Calu3 (cell line): ENCODE data around the gene PPP2R1B. TPM values are rescaled to one million over a fixed set of nuclear protein-coding genes. Genes with fewer than 3 reads are reported as not detected.

ENCODE experiments used
- BruUV-seq: library from RNA; stranded (reverse); fragments of 400-500 nt; replicated peaks from 2 replicates; lab custom pipeline; 2021; lab: Mats Ljungman, UMichigan
- CTCF ChIA-PET: fragments of 300-600 bp; sonication (Branson Sonifier 250); formaldehyde crosslinking; loops from one replicate; lab custom pipeline; 2022; ENCODE audit warnings: antibody characterized with exemption; lab: Charles Lee
- DNase-seq: peaks from one replicate; pipeline ENCODE4 v3.0.0; 2022
- H3K27ac Mint-ChIP-seq: one replicate; pipeline ENCODE4 v1.8.0; 2022; ENCODE audit warnings: mixed read lengths; ENCODE audit not compliant: unreplicated experiment
- H3K27me3 Mint-ChIP-seq: one replicate; pipeline ENCODE4 v1.8.0; 2022; ENCODE audit warnings: mixed read lengths; ENCODE audit not compliant: unreplicated experiment
- H3K36me3 Mint-ChIP-seq: one replicate; pipeline ENCODE4 v1.8.0; 2022; ENCODE audit warnings: mild to moderate bottlenecking, moderate library complexity, mixed read lengths; ENCODE audit not compliant: insufficient read depth, unreplicated experiment
- H3K4me1 Mint-ChIP-seq: one replicate; pipeline ENCODE4 v1.8.0; 2022; ENCODE audit warnings: mild to moderate bottlenecking, low read depth, mixed read lengths; ENCODE audit not compliant: unreplicated experiment
- H3K4me3 Mint-ChIP-seq: one replicate; pipeline ENCODE4 v1.8.0; 2022; ENCODE audit warnings: mild to moderate bottlenecking, low read depth, moderate library complexity, mixed read lengths; ENCODE audit not compliant: unreplicated experiment
- H3K9me3 Mint-ChIP-seq: one replicate; pipeline ENCODE4 v1.8.0; 2022; ENCODE audit warnings: low read depth, mixed read lengths; ENCODE audit not compliant: unreplicated experiment
- intact Hi-C: fragments of 100-400 bp; cut with micrococcal nuclease; formaldehyde crosslinking; loops from one replicate; pipeline ENCODE4 v1.10.0; 2022; ENCODE audit not compliant: unreplicated experiment
- total RNA-seq: library from RNA; stranded (reverse); gene quantifications from 2 replicates; pipeline ENCODE4 v1.2.3, GENCODE V29; 2022
- TF ChIP-seq, protein P1 (sequence below): fragments of 200-600 bp; IDR thresholded peaks from one replicate; pipeline ENCODE4 v1.8.0; 2022; ENCODE audit warnings: antibody characterized with exemption; ENCODE audit not compliant: unreplicated experiment

PPP2R1B gene
- total RNA-seq, 1 experiment from 2014 or later, result 24.0 TPM

DNA sequence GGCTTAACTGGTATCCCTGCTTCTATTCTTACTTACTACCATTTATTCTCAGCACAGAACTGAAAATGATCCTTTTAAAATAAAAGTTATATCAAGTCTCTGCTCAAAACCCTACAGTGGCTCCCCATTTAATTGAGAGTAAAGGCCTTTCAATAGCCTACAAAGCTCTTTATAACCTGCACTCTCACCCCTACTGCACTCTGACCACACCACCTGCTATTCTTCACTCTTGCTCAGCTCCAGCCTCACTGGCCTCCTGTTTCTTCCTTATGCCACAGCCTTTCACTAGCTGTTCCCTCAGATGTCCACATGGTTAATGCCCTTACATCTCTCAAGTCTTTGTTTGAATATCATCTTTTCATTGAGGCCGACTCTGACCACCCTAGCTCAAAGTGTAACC, 40.9 kb upstream of the PPP2R1B start:
- Mint-ChIP-seq H3K4me3 (no peak overlapping the region), H3K36me3 (no peaks in the 10 kb centered on the region), H3K27me3 (no peaks in the 10 kb centered on the region), H3K4me1 (peaks cover 14% of the 10 kb centered on the region), H3K9me3 (no peaks in the 10 kb centered on the region), H3K27ac (no peak overlapping the region)
- no peak for DNase-seq
- BruUV-seq, result no TSS peak
- TF ChIP-seq, protein P1, sequence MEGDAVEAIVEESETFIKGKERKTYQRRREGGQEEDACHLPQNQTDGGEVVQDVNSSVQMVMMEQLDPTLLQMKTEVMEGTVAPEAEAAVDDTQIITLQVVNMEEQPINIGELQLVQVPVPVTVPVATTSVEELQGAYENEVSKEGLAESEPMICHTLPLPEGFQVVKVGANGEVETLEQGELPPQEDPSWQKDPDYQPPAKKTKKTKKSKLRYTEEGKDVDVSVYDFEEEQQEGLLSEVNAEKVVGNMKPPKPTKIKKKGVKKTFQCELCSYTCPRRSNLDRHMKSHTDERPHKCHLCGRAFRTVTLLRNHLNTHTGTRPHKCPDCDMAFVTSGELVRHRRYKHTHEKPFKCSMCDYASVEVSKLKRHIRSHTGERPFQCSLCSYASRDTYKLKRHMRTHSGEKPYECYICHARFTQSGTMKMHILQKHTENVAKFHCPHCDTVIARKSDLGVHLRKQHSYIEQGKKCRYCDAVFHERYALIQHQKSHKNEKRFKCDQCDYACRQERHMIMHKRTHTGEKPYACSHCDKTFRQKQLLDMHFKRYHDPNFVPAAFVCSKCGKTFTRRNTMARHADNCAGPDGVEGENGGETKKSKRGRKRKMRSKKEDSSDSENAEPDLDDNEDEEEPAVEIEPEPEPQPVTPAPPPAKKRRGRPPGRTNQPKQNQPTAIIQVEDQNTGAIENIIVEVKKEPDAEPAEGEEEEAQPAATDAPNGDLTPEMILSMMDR, result no peak
- CTCF ChIA-PET, result no interaction called here
- intact Hi-C loops, result no loop called here

DNA sequence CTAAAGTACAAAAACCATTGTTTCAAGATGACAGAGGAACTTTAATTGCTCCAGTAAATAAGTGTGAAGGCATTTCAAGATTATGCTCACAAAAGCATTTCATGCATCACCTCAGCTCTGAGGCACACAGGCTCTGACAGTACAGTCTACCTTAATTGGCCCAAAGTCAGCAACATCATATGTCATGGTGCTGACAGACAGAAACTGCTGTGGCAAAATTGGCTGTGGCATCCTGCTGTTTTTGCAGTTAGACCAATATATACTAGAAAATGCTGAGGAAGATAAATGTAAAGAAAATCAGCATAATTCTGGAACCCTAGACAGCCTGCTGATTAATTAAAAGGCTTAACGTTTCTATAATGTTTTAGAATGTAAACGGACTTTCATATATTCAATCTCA, 34.9 kb upstream of the PPP2R1B start:
- no TSS peak for BruUV-seq
- Mint-ChIP-seq H3K4me3 (no peak overlapping the region), H3K27ac (no peak overlapping the region), H3K27me3 (no peaks in the 10 kb centered on the region), H3K36me3 (no peaks in the 10 kb centered on the region), H3K9me3 (no peaks in the 10 kb centered on the region), H3K4me1 (peaks cover 24% of the 10 kb centered on the region)
- CTCF ChIA-PET, result no interaction called here
- TF ChIP-seq, protein P1, result no peak
- peak; percentile 4 for DNase-seq
- intact Hi-C loops, result no loop called here

DNA sequence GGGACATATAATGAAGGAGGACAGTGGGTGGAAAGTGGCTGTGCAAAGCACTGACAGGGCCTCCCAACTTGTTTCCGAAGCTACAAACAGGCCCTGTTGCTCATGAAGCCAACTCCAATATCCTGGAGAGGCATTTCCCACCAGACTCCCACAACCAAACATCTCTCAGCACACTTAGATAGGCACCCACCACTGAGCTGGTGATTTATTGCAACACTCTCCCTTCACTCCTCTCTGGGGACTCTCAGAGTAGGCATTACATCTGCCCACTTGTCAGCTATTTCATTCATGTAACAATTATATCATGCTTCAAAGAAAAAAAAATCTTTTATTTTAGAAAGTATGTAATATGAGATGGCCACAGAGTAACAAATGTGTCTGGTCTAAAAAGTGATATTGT, 32.1 kb upstream of the PPP2R1B start:
- BruUV-seq, result no TSS peak
- no peaks in the 10 kb centered on the region for H3K9me3 Mint-ChIP-seq

DNA sequence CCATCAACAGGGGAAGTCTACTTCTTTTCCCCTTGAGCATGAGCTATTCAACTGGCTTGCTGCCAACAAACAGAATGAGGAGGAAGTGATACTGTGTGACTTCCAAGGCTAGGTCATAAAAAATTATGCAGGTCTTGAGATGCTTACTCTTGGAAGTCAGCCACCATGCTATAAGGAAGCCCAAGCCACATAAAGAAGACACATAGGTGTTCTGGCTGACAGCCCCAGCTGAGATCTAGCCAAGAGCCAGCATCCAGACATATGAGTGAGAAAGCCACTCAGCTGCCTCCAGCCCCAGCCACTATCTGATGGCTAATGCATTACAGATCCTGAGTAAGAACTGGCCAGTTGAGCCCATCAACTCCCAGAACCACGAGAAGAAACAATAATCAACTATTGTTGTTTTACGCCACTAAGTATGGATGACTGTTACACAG, 31.0 kb upstream of the PPP2R1B start:
- intact Hi-C loops, result no loop called here
- Mint-ChIP-seq H3K27ac (no peak overlapping the region), H3K4me3 (no peak overlapping the region), H3K4me1 (peaks cover 22% of the 10 kb centered on the region), H3K36me3 (no peaks in the 10 kb centered on the region), H3K9me3 (no peaks in the 10 kb centered on the region), H3K27me3 (no peaks in the 10 kb centered on the region)
- CTCF ChIA-PET, result no interaction called here
- DNase-seq, result peak; percentile 4
- no TSS peak for BruUV-seq
- TF ChIP-seq, protein P1, result no peak

More for the DNA sequence above, 32.1 kb upstream of the PPP2R1B start:
- no peak for DNase-seq
- Mint-ChIP-seq H3K27me3 (no peaks in the 10 kb centered on the region), H3K4me1 (peaks cover 24% of the 10 kb centered on the region), H3K36me3 (no peaks in the 10 kb centered on the region), H3K4me3 (no peak overlapping the region), H3K27ac (no peak overlapping the region)
- CTCF ChIA-PET, result no interaction called here
- intact Hi-C loops, result no loop called here
- TF ChIP-seq, protein P1, result no peak
